ENCODE measurements around the gene FSTL3. TPM values are rescaled to one million over a fixed set of nuclear protein-coding genes. Genes with fewer than 3 reads are reported as not detected.

Gene FSTL3
- polyA plus RNA-seq, 1 donor: 32.9 TPM

DNA sequence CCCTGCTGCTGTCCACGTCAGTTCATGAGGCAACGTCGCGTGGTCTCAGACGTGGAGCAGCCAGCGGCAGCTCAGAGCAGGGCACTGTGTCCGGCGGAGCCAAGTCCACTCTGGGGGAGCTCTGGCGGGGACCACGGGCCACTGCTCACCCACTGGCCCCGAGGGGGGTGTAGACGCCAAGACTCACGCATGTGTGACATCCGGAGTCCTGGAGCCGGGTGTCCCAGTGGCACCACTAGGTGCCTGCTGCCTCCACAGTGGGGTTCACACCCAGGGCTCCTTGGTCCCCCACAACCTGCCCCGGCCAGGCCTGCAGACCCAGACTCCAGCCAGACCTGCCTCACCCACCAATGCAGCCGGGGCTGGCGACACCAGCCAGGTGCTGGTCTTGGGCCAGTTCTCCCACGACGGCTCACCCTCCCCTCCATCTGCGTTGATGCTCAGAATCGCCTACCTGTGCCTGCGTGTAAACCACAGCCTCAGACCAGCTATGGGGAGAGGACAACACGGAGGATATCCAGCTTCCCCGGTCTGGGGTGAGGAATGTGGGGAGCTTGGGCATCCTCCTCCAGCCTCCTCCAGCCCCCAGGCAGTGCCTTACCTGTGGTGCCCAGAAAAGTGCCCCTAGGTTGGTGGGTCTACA, 6.6 kb downstream of the FSTL3 start:
- Histone ChIP-seq H3K9me3 (ENCODE audit: control insufficient read depth, low read depth, low read length) (peaks cover 14% of the 10 kb centered on the region), H3K4me3 (ENCODE audit: low read length) (no peak overlapping the region), H3K4me1 (ENCODE audit: control insufficient read depth, insufficient read depth, low read length) (peaks cover 15% of the 10 kb centered on the region), H3K36me3 (ENCODE audit: control insufficient read depth, insufficient read depth, low read length) (no peaks in the 10 kb centered on the region), H3K27ac (ENCODE audit: low read length) (no peak overlapping the region), H3K27me3 (ENCODE audit: control insufficient read depth, insufficient read depth, low read length) (no peaks in the 10 kb centered on the region)
- WGBS (ENCODE audit: insufficient coverage, low lambda C conversion rate): no CpG with 5 or more reads among the region's 25 CpGs
- DNase-seq: no peak

DNA sequence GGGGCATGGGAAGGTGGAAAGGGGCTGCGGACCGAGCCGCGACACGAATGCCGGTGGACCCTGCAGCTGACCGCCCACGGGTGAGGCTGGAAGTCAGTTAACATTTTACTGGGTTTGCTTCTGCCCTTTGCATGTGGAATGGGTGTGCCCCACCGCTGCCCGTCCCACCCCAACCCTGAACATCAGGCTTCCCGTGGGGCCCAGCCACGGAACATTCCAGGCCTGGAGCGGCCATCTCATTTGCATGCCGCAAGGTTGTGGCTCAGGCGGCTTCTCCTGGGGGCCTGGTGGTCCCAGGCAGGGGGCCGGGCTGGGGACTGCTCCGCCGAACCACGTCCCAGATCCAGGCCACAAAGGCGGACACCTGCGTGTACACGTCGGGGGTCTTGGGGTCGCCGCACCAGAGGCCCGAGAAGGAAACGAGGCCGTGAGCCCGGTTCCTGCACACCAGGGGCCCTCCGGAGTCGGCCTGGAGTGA, 9.3 kb downstream of the FSTL3 start:
- Histone ChIP-seq H3K9me3 (ENCODE audit: control insufficient read depth, low read depth, low read length) (peaks cover 8% of the 10 kb centered on the region), H3K36me3 (ENCODE audit: control insufficient read depth, insufficient read depth, low read length) (no peaks in the 10 kb centered on the region), H3K27me3 (ENCODE audit: control insufficient read depth, insufficient read depth, low read length) (no peaks in the 10 kb centered on the region), H3K4me1 (ENCODE audit: control insufficient read depth, insufficient read depth, low read length) (peaks cover 3% of the 10 kb centered on the region), H3K27ac (ENCODE audit: low read length) (no peak overlapping the region), H3K4me3 (ENCODE audit: low read length) (no peak overlapping the region)
- DNase-seq: no peak
- no CpG with 5 or more reads among the region's 31 CpGs for WGBS (ENCODE audit: insufficient coverage, low lambda C conversion rate)

GRCh38 chr19:686589-687297, 10.6 kb downstream of the FSTL3 start:
- peaks cover 2% of the 10 kb centered on the region for H3K9me3 ChIP-seq (ENCODE audit: control insufficient read depth, low read depth, low read length)
- no peaks in the 10 kb centered on the region for H3K27me3 ChIP-seq (ENCODE audit: control insufficient read depth, insufficient read depth, low read length)
- H3K4me3 ChIP-seq (ENCODE audit: low read length): no peak overlapping the region
- H3K36me3 ChIP-seq (ENCODE audit: control insufficient read depth, insufficient read depth, low read length): no peaks in the 10 kb centered on the region
- no peak overlapping the region for H3K27ac ChIP-seq (ENCODE audit: low read length)
- no peaks in the 10 kb centered on the region for H3K4me1 ChIP-seq (ENCODE audit: control insufficient read depth, insufficient read depth, low read length)
- no peak for DNase-seq
- WGBS (ENCODE audit: insufficient coverage, low lambda C conversion rate): no CpG with 5 or more reads among the region's 17 CpGs

GRCh38 chr19:687569-688166, 11.5 kb downstream of the FSTL3 start:
- no peaks in the 10 kb centered on the region for H3K36me3 ChIP-seq (ENCODE audit: control insufficient read depth, insufficient read depth, low read length)
- no CpG with 5 or more reads among the region's 11 CpGs for WGBS (ENCODE audit: insufficient coverage, low lambda C conversion rate)
- no peaks in the 10 kb centered on the region for H3K27me3 ChIP-seq (ENCODE audit: control insufficient read depth, insufficient read depth, low read length)
- H3K9me3 ChIP-seq (ENCODE audit: control insufficient read depth, low read depth, low read length): peaks cover 2% of the 10 kb centered on the region
- no peak overlapping the region for H3K4me3 ChIP-seq (ENCODE audit: low read length)
- H3K27ac ChIP-seq (ENCODE audit: low read length): no peak overlapping the region
- no peaks in the 10 kb centered on the region for H3K4me1 ChIP-seq (ENCODE audit: control insufficient read depth, insufficient read depth, low read length)
- DNase-seq: no peak

- Histone ChIP-seq H3K9me3 (ENCODE audit: control insufficient read depth, low read depth, low read length) (peaks cover 2% of the 10 kb centered on the region), H3K36me3 (ENCODE audit: control insufficient read depth, insufficient read depth, low read length) (no peaks in the 10 kb centered on the region), H3K4me1 (ENCODE audit: control insufficient read depth, insufficient read depth, low read length) (no peaks in the 10 kb centered on the region), H3K27me3 (ENCODE audit: control insufficient read depth, insufficient read depth, low read length) (no peaks in the 10 kb centered on the region), H3K27ac (ENCODE audit: low read length) (no peak overlapping the region), H3K4me3 (ENCODE audit: low read length) (no peak overlapping the region)
- WGBS (ENCODE audit: insufficient coverage, low lambda C conversion rate): no CpG with 5 or more reads among the region's 15 CpGs
- DNase-seq: no peak
Observed at GRCh38 chr19:688214-688613, 12.0 kb downstream of the FSTL3 start.

DNA sequence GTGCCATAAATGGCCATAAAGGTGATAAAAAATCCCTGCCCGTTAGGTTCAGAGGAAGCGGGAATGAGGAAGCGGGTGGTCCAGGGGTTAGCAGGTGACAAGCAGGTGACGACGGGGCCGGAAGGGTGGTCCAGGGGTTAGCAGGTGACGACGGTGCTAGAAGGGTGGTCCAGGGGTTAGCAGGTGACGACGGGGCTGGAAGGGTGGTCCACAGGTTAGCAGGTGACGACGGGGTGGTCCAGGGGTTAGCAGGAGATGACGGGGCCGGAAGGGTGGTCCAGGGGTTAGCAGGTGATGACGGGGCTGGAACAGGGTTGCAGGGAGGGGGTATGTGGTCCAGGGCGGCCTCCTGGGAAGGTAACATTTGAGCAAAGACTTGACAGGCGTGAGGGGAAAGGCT, 12.8 kb downstream of the FSTL3 start:
- DNase-seq: no peak
- no peaks in the 10 kb centered on the region for H3K27me3 ChIP-seq (ENCODE audit: control insufficient read depth, insufficient read depth, low read length)
- no peaks in the 10 kb centered on the region for H3K36me3 ChIP-seq (ENCODE audit: control insufficient read depth, insufficient read depth, low read length)
- no peak overlapping the region for H3K4me3 ChIP-seq (ENCODE audit: low read length)
- no CpG with 5 or more reads among the region's 17 CpGs for whole genome bisulfite sequencing (ENCODE audit: insufficient coverage, low lambda C conversion rate)
- H3K9me3 ChIP-seq (ENCODE audit: control insufficient read depth, low read depth, low read length): peaks cover 2% of the 10 kb centered on the region
- H3K4me1 ChIP-seq (ENCODE audit: control insufficient read depth, insufficient read depth, low read length): no peaks in the 10 kb centered on the region
- H3K27ac ChIP-seq (ENCODE audit: low read length): no peak overlapping the region

- Histone ChIP-seq H3K4me3 (ENCODE audit: low read length) (no peak overlapping the region), H3K4me1 (ENCODE audit: control insufficient read depth, insufficient read depth, low read length) (no peaks in the 10 kb centered on the region), H3K27me3 (ENCODE audit: control insufficient read depth, insufficient read depth, low read length) (peaks cover 7% of the 10 kb centered on the region), H3K36me3 (ENCODE audit: control insufficient read depth, insufficient read depth, low read length) (no peaks in the 10 kb centered on the region), H3K27ac (ENCODE audit: low read length) (no peak overlapping the region), H3K9me3 (ENCODE audit: control insufficient read depth, low read depth, low read length) (peaks cover 5% of the 10 kb centered on the region)
- no CpG with 5 or more reads among the region's 18 CpGs for WGBS (ENCODE audit: insufficient coverage, low lambda C conversion rate)
- no peak for DNase-seq
Observed at GRCh38 chr19:690203-690602, 14.0 kb downstream of the FSTL3 start.

- H3K9me3 ChIP-seq (ENCODE audit: control insufficient read depth, low read depth, low read length): peaks cover 8% of the 10 kb centered on the region
- no peak overlapping the region for H3K27ac ChIP-seq (ENCODE audit: low read length)
- WGBS (ENCODE audit: insufficient coverage, low lambda C conversion rate): no CpG with 5 or more reads among the region's 41 CpGs
Observed at GRCh38 chr19:694481-695351, 18.5 kb downstream of the FSTL3 start.

DNA sequence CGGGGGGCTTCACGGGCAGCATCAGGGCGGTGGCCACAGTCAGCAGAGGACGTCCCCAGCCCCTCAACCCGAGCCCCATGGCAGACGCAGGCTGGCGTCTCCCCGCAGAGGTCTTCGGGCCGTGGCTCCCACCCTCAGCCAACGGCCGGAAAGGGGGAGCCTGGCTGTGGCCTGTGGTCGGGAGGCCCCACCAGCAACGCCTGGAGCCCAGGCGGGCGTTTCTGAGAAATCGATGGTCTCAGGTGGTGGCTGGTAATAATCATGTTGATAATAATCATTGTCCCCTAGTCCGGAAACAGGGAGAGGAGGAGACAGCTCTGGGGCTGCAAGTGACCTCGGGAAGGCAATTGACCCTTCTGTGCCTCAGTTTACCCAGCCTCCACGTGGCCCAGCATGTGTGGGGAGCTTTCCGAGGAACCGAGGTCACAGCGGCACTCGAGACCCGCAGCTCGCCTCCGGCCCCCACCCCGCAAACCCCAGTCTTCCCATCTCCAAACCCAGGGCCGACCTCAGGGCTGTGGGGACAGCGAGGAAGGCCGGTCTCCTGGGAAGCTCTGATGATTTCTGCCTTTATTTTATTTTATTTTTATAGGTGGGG, 19.3 kb downstream of the FSTL3 start, which contains the start of gene PRSS57:
Gene PRSS57, minus strand, starts transcription at position 101 of the 598 bp plus-strand sequence. Its CDS starts 22 bp downstream, at position 79.
- Histone ChIP-seq H3K4me1 (ENCODE audit: control insufficient read depth, insufficient read depth, low read length) (no peaks in the 10 kb centered on the region), H3K9me3 (ENCODE audit: control insufficient read depth, low read depth, low read length) (peaks cover 6% of the 10 kb centered on the region), H3K36me3 (ENCODE audit: control insufficient read depth, insufficient read depth, low read length) (no peaks in the 10 kb centered on the region), H3K27ac (ENCODE audit: low read length) (no peak within 1 kb of the TSS), H3K4me3 (ENCODE audit: low read length) (no peak within 1 kb of the TSS), H3K27me3 (ENCODE audit: control insufficient read depth, insufficient read depth, low read length) (peaks cover 12% of the 10 kb centered on the region)
- no peak for DNase-seq
- WGBS (ENCODE audit: insufficient coverage, low lambda C conversion rate): no CpG with 5 or more reads among the region's 31 CpGs

More at GRCh38 chr19:694481-695351, 18.5 kb downstream of the FSTL3 start:
- no peak overlapping the region for H3K4me3 ChIP-seq (ENCODE audit: low read length)
- no peaks in the 10 kb centered on the region for H3K4me1 ChIP-seq (ENCODE audit: control insufficient read depth, insufficient read depth, low read length)
- H3K36me3 ChIP-seq (ENCODE audit: control insufficient read depth, insufficient read depth, low read length): no peaks in the 10 kb centered on the region
- H3K27me3 ChIP-seq (ENCODE audit: control insufficient read depth, insufficient read depth, low read length): peaks cover 12% of the 10 kb centered on the region
- DNase-seq: no peak
